Limb (tissue), 2 donors: ENCODE measurements around the gene POP7.
A peak's percentile ranks its signal among the peaks of the same experiment; 100 is the strongest.

Experiments used
- DNase-seq, 2 donors: peaks; one replicate each; pipeline ENCODE4 v3.0.0-alpha.2; 2016; ENCODE audit errors: extremely low spot score in 2 of 2

POP7 gene

DNA sequence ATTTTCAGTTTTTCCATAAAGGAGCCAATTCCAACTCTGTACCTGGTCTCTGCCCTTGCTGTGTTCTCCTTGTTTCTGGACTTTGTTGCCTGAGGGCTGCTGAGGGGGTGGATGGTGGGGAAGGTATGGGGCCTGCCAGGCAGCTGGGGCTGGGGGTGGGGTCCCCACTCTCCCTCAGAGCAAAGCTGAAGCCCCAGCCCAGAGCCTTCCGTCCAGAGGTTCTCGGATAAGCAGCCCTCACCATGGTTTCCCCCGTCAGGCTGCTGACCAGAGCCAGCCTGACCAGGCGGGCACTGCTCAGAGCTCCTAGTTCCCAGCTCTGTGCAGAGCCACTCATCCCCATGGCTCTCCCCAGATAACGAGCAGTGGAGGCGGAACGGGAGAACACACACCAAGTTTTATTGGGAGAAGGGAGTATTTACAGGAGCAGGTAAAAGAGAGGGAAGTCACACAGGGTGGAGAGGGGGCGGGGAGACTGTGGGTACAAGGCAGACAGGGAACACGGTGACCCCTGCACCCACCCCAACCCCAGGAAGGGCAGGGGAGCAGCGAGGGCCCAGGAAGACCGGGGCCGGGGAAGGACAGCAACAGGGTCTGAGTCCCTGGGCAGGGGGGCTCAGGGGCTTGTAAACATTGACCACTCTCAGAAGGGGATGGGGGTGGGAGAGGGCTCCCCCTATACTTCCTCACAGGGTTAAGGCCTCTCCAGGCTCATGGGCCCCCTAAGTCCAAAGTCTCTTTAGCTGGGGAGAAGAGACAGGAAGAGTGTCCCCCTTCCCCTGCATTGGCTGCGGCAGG lies 26.6 kb upstream of the POP7 start:
- no peak for DNase-seq

DNA sequence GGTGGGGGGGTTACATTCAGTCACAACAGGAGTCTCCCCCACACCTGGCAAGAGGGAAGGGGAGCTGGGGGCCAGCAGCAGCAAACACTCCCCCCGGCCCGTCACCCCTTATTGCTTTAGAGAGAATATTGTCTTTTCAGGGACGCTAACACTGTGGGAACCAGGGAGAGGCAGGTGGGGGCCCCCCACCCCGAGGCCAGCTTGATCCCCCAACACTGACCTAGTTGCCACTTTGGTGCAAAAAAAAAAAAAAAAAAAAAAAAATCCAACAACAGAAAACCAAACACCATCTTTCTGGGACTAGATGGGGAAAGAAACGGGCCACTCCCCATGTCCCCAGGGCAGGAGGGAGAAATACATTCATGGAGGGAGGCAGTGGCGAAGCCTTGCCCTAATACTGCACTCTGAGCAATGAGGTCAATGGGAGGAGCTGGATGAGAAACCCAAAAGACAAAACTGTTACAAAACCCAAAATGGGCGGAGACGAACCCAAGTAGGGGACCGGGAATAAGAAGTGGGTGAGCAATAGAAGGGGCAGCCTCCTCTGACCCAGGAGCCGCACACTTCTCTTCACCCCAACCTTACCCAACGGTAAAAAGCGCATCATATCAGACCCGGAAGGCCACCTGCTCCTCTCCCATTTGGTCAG lies 25.9 kb upstream of the POP7 start:
- peak in 1 of 2 donors; percentile 32 for DNase-seq

- DNase-seq = peak in 1 of 2 donors; percentile 33
Observed at GRCh38 chr7:100680576-100681271, 25.2 kb upstream of the POP7 start.

- no peak for DNase-seq
Observed at GRCh38 chr7:100681491-100682227, 24.3 kb upstream of the POP7 start.

DNA sequence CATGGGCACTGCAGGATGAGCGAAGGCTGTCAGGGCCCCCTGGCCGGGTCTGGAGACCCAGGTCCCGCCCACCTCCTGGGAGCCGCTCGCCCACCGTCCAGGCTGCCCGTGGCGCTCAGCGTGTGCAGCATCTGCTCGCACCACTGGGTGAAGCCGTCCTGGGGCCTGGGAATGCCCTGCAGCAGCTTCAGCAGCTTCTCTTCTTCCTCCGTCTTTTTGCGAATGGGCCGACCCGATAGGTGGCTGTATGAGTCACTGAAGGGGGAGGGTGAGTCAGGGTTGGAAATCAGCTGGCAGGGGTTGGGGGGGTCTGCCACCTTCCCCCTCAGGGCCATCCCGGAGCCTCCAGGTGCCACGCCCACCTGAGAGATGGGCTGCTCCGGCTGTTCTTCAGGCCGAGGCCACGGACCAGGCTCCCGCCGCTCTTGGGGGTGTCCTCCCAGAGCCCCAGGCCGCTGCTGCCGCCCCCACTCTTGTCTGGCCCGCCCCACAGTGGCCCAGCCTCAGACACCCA lies 23.6 kb upstream of the POP7 start:
- peak in 1 of 2 donors; percentile 29 for DNase-seq

DNA sequence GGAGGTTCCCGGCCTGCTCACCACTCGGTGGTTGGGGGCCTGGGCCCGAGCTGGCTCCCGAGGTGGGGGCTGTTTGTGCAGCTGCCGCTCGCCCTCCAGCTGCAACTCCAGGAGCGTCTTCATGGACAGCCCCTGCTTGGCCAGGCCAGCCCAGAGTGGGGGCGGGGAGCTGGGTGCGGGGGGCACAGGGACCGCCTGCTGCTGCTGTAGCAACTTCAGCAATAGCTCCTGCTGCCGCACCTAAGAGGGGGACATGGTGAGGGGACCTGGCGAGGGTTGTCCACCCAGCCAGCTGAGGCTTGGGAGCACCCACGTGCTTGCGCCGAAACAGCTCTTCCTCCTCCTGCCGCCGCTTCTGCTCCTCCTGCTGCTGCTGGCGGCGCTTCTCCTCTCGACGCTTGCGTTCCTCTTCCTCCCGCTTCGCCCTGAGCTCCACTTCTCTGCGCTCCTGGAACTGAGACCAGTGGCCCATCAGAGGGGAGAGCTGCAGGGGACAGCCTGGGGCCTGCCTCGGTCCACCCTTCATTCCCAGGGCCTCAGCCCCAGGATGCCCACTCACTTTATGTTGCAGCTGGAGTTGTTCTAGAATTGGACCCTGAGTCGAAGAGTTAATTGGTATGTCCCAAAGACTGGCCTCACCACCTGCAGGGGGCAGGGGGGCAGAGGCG lies 22.8 kb upstream of the POP7 start:
- DNase-seq = peak in 1 of 2 donors; percentile 28

GRCh38 chr7:100683659-100684533 lies 22.0 kb upstream of the POP7 start:
- DNase-seq = no peak

DNA sequence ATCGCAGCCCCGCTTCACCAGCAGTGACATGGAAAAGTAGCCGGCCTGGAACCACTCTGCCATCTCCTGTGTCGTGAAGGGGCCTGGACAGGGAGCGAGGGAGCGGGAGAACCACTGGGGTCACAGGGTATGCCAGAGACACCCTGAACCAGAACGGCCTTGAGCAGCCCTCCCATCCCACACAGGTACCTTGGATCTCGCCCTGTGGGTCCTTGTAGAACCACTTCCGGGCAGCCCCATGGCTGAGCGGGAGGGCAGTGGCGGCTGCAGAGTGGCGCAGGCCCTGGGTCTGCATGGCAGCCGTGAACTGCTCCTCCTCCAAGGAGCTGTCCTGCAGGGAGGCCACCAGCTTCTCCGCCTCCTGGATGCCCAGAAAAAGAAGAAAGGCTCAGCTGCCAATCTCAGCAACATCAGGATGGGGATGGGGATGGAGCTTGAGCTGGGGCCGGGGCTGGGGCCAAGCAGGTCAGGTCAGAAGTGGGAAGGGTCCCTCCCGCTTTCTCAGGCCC lies 21.3 kb upstream of the POP7 start:
- DNase-seq = no peak

DNA sequence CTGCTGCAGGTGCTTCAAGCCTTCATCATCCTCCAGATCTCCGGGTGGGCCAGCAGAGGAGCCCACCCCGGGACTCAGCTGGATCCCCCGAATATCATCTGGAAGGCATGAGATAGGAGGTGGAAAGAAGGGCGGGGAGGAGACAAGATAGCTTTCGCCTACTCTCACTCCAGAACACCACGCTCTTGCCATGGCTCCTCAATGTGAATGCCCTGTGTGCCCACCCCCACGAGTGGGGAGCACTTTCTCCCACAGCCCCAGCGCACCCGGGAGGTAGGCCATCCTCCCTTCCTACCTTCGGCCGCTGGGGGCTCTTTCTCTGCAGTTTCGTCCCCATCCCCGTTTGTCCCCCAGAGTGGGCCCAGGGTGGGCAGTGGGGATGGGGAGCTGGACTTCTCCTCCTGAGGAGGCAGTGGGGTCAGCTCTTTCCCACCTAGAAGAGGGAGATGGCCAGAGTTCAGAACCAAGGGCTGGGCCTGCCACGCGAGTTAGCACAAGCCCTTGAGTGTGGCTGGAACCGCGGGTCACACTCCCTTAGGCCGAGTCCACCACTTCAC lies 20.8 kb upstream of the POP7 start:
- no peak for DNase-seq

- DNase-seq = no peak
Observed at GRCh38 chr7:100685631-100686145, 20.2 kb upstream of the POP7 start.

DNA sequence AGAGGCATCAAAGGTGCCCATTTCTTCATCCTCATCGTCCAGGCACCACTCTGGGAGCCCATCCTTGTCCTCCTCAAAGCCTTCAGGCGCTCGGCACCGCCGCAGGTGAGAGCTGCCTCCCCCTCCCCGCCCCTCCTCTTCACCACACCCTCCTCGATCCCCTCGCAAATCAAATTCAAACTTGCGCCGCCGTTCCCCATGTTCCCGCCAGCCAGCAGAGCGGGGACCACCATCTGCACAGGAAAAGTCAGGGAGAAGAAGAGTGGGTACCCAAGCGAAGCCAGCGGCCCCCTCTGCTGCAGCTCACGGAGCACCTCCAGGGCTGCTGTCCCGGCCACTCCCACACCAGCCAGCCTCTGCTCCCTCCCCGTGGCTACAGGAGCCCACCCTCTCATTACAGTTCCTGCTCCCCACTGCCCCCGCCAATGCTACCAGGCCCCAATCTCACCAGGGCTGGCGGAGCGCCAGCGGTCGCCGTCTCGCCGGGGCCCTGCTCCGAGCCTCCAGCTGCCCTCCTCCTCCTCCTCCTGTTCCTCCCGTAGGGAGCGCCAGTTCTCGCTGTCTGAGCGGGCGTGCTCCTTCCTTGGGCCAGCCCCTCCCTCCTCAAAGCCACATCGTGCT lies 19.6 kb upstream of the POP7 start:
- peak in 1 of 2 donors; percentile 32 for DNase-seq

DNA sequence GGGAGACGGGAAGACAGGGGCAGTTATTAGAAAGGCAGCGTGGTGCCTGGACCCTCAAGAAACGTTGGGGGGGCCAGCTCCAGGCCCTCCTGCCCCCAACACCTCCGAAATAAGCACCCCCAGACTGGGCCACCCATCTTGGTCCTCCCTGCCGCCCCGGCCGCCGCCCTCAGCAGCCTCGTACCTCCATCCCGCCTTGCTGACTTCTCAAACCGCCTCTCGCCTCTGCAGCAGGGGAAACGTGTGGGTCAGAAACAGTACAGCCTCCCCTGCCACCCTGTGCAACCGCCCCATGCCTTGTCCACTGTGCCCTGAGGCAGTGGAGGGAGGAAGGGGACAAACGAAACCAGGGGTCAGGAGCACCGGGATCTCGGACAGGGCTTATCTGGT lies 19.1 kb upstream of the POP7 start:
- DNase-seq = no peak

- no peak for DNase-seq
Observed at GRCh38 chr7:100687261-100687660, 18.7 kb upstream of the POP7 start.

- DNase-seq = no peak
Observed at GRCh38 chr7:100687751-100688300, 18.1 kb upstream of the POP7 start.

GRCh38 chr7:100688326-100688860 lies 17.5 kb upstream of the POP7 start:
- no peak for DNase-seq

DNA sequence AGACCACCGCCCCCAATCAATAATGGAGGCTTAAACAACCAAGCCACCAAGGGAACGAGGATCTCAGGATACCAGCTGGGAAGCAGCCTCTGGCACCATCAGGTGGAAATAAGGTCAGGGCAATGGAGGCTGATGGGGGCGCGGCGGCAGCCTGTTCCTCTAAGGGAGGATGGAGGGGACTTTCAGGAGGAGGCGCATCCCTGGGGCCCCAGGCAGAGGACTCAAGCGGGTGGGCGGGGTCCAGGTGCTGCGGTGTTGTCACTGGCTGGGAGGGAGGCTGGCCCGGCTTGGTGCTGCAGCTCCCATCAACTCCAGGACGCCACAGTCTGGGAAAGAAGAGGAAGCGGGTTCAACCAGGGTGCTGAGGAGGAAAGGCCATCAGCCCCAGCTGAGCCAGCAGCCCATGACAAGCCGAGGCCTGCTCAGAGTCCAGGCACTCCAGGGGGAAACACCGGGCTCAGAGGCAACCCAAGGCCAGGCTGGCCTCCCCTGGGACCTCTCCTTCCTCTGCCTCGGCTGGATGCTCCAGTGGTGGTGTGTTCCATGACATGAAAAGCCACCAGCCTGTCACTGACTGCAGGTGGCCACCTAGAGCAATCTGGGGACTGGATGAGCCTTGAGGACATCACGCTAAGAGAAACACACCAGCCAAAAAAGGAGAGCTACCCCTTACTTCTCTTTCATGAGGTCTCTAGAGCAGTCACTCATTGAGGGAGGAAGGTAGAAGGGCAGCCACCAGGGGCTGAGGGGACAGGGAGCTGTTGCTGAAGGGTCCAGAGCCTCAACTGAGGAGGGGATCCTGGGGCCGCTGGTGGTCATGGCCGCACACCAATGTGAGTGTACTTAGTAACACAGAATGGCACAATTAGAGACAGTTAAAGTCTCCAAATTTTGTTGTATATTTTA lies 16.4 kb upstream of the POP7 start:
- DNase-seq = no peak
